ENCODE results near the gene ARHGAP44.
A peak's percentile ranks its signal among the peaks of the same experiment; 100 is the strongest.

DNA sequence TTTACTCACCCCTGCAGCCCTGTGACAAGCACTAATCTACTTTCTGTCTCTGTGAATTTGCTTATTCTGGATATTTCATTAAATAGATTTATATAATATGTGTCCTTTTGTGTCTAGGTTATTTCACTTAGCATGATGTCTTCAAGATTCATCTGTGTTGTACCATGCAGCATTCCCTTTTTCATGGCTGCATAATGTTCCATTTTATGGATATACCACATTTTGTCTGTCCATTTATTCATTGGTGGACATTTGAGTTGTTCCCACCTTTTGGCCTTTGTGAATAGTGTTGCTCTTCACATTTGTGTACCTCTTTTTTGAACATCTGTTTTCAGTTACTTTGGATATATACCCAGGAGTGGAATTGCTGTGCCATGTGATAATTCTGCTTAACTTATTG lies 118.2 kb downstream of the ARHGAP44 start:
- TF ChIP-seq ZNF701 (tag by site-specific recombination; IDR thresholded peaks at IDR 0.05) = no peak
- TF ChIP-seq, protein P1, sequence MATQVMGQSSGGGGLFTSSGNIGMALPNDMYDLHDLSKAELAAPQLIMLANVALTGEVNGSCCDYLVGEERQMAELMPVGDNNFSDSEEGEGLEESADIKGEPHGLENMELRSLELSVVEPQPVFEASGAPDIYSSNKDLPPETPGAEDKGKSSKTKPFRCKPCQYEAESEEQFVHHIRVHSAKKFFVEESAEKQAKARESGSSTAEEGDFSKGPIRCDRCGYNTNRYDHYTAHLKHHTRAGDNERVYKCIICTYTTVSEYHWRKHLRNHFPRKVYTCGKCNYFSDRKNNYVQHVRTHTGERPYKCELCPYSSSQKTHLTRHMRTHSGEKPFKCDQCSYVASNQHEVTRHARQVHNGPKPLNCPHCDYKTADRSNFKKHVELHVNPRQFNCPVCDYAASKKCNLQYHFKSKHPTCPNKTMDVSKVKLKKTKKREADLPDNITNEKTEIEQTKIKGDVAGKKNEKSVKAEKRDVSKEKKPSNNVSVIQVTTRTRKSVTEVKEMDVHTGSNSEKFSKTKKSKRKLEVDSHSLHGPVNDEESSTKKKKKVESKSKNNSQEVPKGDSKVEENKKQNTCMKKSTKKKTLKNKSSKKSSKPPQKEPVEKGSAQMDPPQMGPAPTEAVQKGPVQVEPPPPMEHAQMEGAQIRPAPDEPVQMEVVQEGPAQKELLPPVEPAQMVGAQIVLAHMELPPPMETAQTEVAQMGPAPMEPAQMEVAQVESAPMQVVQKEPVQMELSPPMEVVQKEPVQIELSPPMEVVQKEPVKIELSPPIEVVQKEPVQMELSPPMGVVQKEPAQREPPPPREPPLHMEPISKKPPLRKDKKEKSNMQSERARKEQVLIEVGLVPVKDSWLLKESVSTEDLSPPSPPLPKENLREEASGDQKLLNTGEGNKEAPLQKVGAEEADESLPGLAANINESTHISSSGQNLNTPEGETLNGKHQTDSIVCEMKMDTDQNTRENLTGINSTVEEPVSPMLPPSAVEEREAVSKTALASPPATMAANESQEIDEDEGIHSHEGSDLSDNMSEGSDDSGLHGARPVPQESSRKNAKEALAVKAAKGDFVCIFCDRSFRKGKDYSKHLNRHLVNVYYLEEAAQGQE (tag by site-specific recombination; IDR thresholded peaks at IDR 0.05) = no peak
- no peak for TF ChIP-seq ZNF768 (tag by site-specific recombination; IDR thresholded peaks at IDR 0.05)
- peak; percentile 91 for TF ChIP-seq ZNF146 (tag by site-specific recombination; IDR thresholded peaks at IDR 0.05)
- no peak for TF ChIP-seq ZNF324 (tag by site-specific recombination; IDR thresholded peaks at IDR 0.05)
- TF ChIP-seq ZNF114 (tag by site-specific recombination; IDR thresholded peaks at IDR 0.05) = no peak

Measured in HEK293 (cell line).